GM21825 (cell line): ENCODE results near the gene JAK3.

Experiments
- ATAC-seq: cut with Tn5 transposase; IDR thresholded peaks from one replicate; pipeline ENCODE4 v1.9.1; 2021; ENCODE audit warnings: mild to moderate bottlenecking, moderate library complexity; ENCODE audit not compliant: unreplicated experiment

The JAK3 gene

DNA sequence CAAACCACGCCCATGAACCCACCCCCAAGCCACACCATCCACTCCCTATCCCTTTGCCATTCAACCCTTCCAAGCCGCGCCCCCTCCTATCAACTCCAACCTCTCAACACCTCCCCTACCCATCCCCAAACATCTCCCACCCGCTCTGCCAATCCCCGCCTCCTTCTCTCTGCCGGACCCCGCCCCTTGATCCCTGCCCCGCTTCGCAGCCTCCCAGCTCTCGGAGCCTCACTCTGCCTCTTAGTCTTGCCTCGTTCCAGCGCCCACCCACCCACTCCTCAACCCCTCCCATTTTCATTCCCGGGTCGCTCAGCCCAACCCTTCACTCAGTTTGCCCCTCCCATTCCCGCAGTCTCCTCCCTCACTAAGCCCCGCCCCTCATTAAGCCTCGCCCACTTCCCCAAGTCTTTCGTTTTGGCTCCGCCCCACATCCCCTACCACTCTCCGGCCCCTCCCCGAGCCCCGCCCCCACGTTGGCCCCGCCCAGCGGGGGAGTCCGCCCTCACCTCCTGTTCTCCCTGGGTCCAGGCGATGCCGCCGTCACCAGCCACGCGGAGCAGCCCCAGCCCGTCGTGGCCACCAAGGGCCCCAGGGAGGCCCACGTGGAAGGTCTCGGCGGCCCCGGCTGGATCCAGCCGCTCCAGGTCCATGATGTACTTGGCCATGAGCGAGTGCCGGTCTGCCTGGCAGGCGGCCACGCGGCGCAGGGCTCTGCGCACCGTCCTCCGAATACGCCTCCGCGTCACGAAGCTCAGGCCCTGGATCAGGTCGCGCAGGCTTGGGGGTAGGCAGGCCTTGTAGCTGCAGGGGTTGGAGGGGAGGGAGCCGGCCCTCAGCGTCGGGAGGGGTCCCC is 5.7 kb downstream of the JAK3 start:
- ATAC-seq, result no peak

DNA sequence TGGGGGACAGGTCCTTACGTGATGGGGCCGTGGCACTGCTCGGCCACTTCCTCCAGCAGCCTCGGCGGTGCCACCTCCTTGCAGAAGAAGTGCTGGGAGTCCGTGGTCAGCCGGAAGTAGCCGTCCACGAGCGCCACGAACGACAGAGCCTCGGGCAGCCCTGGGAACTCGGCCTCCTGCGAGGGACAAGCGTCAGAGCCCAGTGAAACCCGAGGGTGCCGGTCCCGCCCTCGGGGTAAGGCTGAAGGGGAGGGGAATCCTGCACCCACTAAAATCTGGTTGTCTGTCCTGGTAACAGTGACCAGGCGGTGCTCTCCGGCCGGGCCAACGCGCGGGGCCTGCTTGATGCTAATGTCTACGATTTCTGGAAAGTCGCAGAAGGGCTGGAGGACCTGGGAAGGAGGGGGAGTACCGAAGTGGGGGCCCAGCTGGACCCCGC is 6.4 kb downstream of the JAK3 start:
- no peak for ATAC-seq

DNA sequence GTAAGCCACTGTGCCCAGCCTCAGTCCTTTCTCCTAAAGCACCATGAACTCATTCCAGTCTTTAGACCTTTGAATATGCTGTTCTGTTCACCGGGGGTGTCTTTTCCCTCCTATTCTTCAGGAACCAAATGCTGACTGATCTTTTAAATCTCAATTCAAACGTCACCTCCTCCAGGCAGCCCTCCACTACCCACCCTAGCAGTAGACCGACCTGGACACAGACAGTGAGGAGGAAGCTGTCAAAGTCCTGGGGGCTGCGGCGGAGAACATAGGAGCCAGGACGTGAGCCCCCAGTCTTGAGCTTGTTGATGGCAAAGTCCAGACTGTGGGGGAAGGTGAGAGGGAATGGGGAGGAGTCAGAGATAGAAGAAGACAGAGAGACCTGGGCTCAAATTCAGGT is 7.8 kb downstream of the JAK3 start:
- ATAC-seq, result no peak

DNA sequence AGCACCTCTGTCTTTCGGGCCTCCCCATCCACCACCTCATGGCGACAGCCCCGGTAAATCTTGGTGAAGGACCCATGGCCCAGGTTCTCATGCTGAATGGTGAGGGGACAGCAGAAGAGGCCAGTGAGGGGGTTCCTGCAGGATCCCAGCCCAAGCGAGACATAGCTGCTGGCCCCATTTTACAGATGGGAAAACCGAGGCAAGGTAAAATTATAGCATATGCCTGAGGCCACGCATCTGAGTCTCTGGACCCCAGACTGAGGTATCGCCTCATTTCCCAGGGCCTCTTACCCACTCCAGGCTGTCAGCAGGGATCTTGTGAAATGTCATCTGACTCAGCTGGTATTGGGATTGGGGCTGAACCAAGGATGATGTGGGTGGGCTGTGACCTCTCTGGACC is 9.8 kb downstream of the JAK3 start:
- ATAC-seq, result no peak

DNA sequence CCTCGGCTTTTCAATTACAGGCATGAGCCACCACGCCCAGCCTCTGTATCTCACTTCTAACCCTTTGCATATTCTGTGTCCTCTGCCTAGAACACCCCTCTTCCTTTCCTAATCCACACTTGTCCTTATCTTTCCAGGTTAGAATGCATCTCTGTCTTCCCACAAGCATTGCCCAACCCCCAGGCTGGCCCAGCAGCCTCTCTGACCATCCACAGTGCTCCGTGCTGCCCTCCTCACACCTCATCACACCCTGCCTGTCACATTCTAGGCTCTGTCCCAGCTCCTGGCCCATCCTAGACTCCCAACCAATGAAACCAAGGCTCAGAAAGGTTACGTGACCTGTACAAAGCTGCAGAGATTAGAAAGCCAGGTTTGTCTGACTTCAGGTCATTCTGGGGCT is 11.3 kb downstream of the JAK3 start:
- ATAC-seq, result no peak

DNA sequence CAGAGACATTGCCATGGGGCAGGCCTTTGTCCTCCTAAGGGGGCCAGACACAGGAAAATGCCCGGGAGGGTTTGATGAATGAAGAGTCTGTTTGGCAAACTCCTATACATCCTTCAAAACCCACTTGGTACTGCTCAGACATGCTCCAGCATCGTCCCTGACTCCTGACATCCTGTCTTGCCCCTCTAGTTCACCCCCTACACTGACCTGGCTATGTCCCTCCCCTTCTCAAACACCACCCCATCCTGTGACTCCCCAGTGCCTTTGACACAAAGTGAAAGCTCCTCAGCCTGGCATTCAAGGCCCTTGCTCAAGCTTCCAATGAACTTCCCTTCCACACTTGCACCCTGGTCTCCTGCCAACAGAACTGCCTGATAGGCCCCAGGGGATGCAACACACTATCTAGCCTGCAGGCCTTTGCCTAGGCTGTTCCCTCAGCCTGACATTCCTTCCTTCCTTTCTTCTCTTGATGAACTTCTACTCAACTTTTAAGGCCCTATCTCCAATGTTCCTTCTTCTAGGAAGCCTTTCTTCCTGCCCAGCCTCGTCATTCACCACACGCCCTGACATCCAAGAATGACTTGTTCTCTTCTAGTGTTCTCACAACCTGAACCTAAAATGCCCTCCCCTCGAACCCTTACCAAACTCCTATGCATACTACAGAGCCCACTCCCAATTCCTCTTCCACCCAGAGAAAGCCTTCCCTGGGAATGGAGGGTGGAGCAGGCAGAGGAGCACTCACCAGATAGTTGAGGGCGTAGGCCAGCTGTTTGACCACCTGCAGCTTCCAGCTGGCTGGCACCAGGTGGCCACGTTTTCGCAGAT is 12.4 kb downstream of the JAK3 start:
- no peak for ATAC-seq

DNA sequence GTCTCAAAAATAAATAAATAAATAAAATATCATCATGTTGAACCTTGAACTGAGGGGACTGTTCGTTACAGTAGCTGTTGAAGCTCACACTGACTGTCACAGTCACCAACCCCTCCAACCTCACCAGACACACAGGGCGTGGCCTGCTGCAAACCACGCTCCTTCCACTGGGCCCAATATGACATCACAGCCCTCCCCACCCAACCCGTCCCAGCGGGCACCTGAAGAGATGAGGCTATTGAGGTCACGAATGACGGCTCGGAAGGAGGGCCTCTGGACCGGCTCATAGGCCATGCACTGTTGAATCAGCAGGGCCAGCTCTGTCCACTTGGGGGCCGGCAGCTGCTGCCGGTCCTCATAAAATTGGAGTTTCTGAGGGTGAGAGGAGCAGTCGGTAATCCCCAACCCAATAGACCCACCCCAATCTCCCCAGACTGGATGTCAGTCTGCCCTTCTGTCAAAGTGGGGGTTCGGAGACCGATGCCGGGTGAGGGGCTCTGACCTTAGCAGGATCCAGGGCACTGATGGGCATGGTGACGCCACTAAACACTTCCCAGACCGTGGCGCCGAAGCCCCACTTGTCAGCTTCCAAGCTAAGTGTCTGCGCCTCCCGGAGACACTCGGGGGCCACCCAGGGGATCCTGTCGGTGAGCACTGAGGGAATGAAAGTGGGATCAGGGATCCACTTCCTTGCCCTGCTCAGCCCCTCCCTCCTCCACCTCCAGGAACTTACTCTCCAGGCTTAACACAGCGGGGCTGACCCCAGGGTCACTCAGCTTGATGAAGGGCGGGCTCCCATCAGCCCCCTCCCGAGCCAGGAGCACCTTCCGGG is 13.2 kb downstream of the JAK3 start:
- no peak for ATAC-seq

DNA sequence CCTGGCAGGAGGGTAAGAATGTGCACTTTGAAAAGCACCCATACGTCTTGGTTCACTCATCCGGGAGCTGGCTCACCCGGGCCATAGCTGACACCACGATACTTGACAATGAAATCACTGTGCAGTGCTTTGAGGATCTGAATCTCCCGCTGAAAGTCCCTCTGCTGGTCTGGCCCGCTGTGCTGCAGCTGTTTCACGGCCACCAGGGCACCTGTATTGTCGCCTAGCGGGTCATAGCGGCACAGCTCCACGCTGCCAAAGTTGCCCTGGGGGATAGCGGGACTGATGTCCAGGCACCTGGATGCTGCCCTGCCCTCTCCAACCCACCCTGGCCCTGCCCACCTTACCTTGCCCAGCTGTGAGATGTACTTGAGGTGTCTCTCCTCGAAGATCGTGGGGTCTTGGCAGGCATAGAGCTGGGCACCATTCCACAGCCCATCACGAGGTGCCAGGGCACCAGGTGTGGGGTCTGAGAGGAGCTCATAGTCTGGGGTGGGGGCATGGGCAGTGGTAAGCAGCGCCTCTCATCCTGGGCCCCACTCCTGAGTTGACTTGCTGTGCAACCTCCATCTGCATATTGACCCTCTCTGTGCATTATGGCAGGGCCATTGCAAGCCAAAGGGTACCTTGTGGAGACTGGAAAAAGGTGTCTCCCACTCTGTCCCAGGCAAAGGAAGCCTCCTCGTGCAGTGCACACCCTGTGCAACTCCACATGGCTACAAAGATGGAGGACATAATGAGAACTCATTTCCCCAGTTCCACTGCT is 15.2 kb downstream of the JAK3 start:
- ATAC-seq, result no peak

DNA sequence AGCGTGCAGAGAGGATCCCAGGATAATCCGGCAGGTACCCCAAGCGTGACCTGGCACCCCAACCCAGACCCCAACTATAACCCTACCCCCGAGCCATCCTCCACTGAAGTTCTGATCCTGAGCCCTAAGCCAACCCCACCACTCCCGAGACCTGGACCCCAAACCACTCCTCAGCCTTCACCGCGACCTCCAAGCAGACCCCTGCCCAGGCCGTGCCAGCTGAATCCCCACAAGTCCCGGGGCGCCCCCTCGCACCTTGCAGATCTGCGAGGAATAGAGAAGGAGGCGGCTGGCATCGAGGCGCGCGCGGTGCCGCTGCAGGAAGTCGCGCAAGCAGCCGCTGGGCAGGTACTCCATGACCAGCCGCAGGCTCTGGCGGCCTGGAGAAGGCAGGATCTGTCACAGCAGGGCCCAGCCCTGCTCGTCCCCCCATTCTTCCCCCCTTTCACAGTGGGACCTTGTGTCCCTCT is 16.3 kb downstream of the JAK3 start:
- no peak for ATAC-seq

DNA sequence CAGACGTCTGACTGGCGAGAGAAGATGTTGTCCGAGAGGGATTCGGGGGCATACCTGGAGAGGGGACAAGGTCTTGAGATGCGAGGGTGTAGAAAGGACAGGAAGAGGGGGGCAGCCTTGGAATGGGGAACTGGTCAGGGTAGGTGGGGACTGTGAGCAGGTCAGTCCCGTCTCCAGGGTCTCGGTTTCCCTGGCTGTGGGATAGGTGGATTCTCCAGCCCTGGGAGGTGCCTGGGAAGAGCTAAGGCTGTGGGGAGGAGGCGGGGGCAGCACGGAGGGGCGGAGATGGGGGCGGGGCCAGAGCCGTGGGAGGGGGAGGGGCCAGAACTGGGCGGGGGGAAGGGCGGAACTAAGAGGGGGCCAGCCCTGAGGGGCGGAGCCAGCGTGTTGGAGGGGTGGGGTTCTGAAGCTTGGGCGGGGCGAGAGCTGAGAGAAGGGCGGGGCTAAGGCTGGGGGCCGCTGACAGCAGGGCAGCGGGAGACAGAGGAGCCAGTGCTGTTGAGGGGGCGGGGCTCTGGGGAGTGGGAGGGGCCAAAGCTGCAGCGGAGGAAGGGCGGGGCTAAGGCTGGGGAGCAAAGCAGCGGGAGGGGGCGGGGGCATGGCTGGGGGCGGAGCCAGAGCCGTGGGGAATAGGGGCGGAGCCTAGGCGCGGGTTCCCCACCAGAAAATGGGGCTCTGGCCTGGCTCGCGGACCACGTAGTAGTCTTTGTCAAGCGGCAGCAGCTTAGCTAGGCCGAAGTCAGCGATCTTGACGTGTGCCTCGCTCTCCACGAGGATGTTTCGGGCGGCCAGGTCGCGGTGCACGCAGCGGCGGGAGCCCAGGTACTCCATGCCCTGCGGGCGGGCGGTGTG is 17.0 kb downstream of the JAK3 start:
- ATAC-seq, result no peak

DNA sequence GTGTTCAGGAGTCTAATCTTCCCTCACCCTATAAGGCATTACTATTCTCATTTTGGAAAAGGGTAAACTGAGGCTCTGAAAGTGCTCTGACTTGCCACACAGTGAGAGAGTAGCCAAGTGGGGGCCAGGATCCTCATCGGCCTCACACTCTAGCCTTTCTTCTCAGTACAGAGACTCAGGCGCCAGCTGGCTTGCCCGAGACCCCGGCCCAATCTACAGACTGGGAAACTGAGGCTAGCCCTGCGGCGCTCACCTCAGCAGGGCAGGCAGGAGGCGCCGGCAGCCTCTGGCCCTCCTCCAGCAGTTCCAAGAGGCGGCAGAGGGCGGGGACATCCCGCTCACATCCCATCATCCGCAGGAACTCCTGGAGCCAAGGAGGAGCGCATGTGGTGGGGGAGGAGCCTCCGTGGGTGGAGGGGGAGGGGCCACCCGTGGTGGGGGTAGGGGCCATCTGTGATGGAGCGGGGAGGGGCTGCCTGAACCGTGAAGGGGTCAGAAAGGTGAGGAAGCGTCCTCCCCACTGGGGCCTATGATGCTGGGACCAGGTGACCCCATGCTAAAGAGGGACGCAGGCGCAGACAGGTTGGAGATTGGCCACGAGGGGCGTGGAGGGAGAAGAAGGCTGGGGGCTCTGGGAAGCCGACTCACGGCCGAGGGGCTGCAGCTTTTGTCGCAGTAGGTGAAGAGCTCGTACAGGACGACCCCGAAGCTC is 17.8 kb downstream of the JAK3 start:
- ATAC-seq, result no peak

DNA sequence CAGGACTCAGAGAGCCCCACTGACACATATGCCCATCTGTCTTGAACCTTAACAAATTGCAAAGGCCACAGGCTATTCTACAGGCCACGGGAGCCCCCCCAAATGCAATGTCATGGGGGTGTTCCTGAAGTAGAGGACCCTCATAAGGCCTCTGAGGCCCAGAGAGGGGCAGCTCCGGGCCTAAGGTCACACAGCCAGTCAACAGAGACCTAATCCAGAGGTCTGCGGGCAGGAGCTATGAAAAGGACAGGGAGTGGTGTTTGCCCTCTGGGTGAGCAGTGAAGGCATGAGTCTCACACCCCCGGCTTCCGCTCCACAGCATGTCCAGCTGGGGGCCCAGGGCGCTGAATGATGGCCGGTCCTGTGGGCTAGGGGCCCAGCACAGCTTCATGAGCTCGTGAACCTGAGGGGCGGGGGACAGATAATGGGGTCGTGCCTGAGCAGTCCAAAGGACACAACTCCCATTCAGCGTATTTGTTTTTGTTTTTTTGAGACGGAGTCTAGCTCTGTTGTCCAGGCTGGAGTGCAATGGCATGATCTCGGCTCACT is 21.2 kb downstream of the JAK3 start:
- ATAC-seq, result no peak

DNA sequence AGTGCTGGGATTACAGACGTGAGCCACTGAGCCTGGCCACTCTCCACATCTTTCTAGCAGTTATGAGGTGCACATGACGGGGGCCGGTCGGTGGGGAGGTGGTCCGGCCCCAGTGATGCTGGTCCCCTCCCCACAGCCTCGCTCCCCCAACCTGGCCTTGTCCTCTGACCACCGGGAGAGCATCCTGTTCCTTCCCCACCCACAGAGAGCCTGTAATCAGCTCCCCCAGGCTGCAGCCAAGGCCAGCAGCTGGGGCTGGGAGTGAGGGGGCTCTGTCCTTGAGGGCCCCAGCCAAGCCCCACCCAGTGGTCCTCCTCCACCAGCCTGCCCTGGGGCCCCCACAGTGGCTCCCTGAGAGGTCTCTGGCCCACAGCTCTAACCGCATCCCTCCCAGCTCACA is 23.4 kb downstream of the JAK3 start:
- ATAC-seq, result no peak

DNA sequence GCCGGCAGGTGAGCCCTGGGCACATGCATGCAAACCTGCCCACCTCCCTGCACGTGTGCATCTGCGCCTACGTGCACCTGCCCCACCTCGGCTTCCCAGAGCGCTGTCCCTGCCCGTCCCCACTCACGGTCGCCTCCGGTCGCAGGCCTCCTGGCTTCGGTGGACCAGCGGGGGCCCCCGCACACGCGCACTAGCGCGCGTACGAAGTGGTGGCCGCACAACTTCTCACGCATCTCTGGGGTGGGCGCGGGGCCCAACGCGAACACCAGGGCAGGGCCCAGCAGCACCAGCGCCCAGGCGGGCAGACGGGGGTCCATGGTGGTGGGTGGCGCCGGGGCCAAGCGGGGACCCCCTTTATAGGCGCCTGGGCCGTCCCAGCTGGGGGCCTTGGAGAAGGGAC is 26.6 kb downstream of the JAK3 start, which contains the start of gene INSL3:
TSS of gene INSL3 (minus strand) at position 330 of the 400 bp plus-strand sequence. CDS start at position 317, 13 bp downstream.
- ATAC-seq, result no peak

DNA sequence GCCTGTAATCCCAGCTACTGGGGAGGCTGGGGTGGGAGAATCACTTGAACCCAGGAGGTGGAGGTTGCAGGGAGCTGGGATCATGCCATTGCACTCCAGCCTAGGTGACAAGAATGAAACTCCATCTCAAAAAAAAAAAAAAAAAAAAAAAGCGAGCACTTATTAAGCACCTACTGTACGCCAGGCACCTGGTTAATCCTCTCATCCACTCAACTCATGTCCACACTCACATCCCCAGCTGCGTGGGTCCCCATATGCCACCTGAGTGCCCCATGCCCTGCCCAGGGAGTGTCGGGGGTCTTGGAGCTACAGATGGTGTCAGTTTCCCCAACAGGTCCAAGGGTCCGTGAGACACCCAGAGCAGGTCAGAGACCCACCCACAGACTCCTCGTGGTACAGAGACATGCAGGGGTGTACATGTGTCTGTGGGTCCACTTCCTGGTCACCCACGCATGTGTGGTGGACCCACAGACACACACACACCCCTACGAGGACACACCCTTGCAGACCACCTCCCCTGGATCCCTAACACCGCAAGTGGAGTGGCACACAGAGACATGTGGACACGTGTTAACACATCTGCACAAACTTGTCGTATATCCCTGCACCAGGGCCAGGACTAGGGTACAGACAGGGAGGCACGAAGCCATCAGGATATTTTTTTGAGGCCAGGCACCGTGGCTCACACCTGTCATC is 30.0 kb downstream of the JAK3 start:
- ATAC-seq, result no peak

DNA sequence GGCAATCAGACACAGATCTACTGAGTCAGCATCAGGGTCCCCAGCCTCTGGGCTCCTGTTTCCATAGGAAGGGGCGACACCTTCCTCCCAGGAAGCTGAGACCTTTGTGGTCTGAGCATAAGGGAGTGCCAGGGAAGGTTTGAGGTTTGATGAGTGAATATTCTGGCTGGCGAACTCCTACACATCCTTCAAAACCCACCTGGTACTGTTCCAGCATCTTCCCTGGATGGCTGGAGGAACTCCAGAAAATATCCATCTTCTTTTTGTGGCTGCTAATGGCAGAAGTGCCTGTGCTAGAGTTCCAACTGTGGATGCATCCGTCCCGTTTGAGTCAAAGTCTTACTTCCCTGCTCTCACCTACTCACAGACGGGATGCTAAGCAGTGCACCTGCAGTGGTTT is 35.7 kb downstream of the JAK3 start:
- ATAC-seq, result no peak

DNA sequence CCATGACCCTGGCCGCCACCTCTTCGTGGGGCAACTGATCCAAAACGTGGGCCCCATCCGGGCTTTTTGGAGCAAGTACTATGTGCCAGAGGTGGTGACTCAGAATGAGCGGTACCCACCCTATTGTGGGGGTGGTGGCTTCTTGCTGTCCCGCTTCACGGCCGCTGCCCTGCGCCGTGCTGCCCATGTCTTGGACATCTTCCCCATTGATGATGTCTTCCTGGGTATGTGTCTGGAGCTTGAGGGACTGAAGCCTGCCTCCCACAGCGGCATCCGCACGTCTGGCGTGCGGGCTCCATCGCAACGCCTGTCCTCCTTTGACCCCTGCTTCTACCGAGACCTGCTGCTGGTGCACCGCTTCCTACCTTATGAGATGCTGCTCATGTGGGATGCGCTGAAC is 36.1 kb downstream of the JAK3 start:
- ATAC-seq, result no peak

DNA sequence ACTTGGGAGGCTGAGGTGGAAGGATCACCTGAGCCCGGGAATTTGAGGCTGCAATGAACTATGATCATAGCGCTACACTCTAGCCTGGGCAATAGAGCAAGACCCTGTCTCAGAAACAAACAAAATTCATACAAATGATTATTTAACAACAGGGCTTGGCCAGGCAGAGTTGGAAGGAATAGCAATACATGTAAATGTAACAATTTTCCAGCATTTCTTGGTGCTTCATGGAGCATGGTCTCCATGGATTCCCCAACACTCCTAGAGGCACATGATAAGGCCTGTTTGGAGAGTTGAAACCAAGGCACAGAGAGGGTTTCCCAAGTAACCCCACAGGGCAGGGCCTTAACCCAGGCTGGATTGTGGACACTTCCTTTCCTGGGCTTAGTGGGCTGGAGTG is 36.7 kb downstream of the JAK3 start:
- ATAC-seq, result no peak
